GM12878 (cell line): ENCODE measurements around the gene CCNL2. TPM values are rescaled to one million over a fixed set of nuclear protein-coding genes. Genes with fewer than 3 reads are reported as not detected.

ENCODE experiments used
- ATAC-seq: fragments of 200-7000 bp; cut with Tn5 transposase; 3 replicates; pipeline ENCODE4 v1.9.1; 2020; ENCODE audit warnings: mild to moderate bottlenecking, moderate library complexity
- BruUV-seq: library from RNA; stranded (reverse); fragments of 400-500 nt; replicated peaks from 2 replicates; lab custom pipeline; 2021; lab: Mats Ljungman, UMichigan
- CTCF ChIA-PET: fragments of 300-600 bp; sonication (Branson Sonifier 250); formaldehyde crosslinking; extraction: SDS; loops from one replicate; lab custom pipeline; 2021; ENCODE audit warnings: inconsistent platforms; lab: Yijun Ruan, JAX
- POLR2A ChIA-PET: fragments of 350-600 bp; formaldehyde crosslinking; extraction: SDS; loops from one replicate; lab custom pipeline; 2021; ENCODE audit warnings: inconsistent platforms; lab: Charles Lee
- RAD21 ChIA-PET: fragments of 300-600 bp; sonication (Branson Sonifier 250); formaldehyde crosslinking; loops from one replicate; lab custom pipeline; 2023; ENCODE audit warnings: antibody characterized with exemption; ENCODE audit not compliant: unreplicated experiment; lab: Charles Lee
- SMC1A ChIA-PET: fragments of 300-600 bp; sonication (Branson Sonifier 250); formaldehyde crosslinking; loops from one replicate; lab custom pipeline; 2023; ENCODE audit not compliant: unreplicated experiment, uncharacterized antibody; lab: Charles Lee
- DNase-seq: peaks from one replicate; pipeline ENCODE4 v3.0.0-alpha.2; 2011; ENCODE audit warnings: low read depth, low spot score
- FAIRE-seq: peaks from 3 replicates; lab custom pipeline; 2011; peaks lifted over from hg19 to GRCh38; lab: Jason Lieb, UNC
- H2AFZ ChIP-seq: 2 replicates; pipeline ENCODE4 v1.6.0; 2011; ENCODE audit warnings: low read depth, low read length, control low read depth; ENCODE audit not compliant: control insufficient read depth
- H3K27ac ChIP-seq: 2 replicates; pipeline ENCODE4 v1.5.1; 2011; ENCODE audit warnings: control low read depth; ENCODE audit not compliant: control insufficient read depth, insufficient read depth
- H3K27me3 ChIP-seq, 2 experiments: replicated peaks in 1 of 2; 2 replicates each; pipeline versions ENCODE4 v1.6.0 to v1.6.1; 2011; ENCODE audit warnings: low read length in 1 of 2; ENCODE audit not compliant: control insufficient read depth in 2 of 2, insufficient read depth in 2 of 2
- H3K36me3 ChIP-seq, 2 experiments: 2 replicates each; pipeline ENCODE4 v1.5.1; 2011; ENCODE audit warnings: low read length in 1 of 2; ENCODE audit not compliant: control insufficient read depth in 2 of 2, insufficient read depth in 2 of 2
- H3K4me1 ChIP-seq: 2 replicates; pipeline ENCODE4 v1.6.1; 2011; ENCODE audit warnings: mild to moderate bottlenecking, low read length, moderate library complexity, mixed read lengths; ENCODE audit not compliant: control insufficient read depth, insufficient read depth
- H3K4me2 ChIP-seq: 2 replicates; pipeline ENCODE4 v1.6.0; 2011; ENCODE audit warnings: control low read depth; ENCODE audit not compliant: control insufficient read depth, insufficient read depth
- H3K4me3 ChIP-seq: fragments of 200-600 bp; sonication (generic); 2 replicates; pipeline ENCODE4 v1.5.1; 2016
- H3K79me2 ChIP-seq: 2 replicates; pipeline ENCODE4 v1.6.0; 2011; ENCODE audit warnings: low read length; ENCODE audit not compliant: control insufficient read depth, insufficient read depth
- H3K9ac ChIP-seq: 2 replicates; pipeline ENCODE4 v1.8.0; 2011; ENCODE audit warnings: low read length, control low read depth, mixed read lengths; ENCODE audit not compliant: control insufficient read depth, insufficient read depth
- H3K9me3 ChIP-seq: replicated peaks from 3 replicates; pipeline ENCODE4 v1.5.1; 2011; ENCODE audit warnings: mild to moderate bottlenecking, low read length; ENCODE audit not compliant: control insufficient read depth, insufficient read depth
- H4K20me1 ChIP-seq: 2 replicates; pipeline ENCODE4 v1.6.0; 2011; ENCODE audit not compliant: control insufficient read depth, insufficient read depth
- ATF3 ChIP-seq: IDR thresholded peaks from 2 replicates; pipeline ENCODE4 v1.6.1; 2011; ENCODE audit warnings: low read depth, mild to moderate bottlenecking, low read length, moderate library complexity, borderline replicate concordance; ENCODE audit errors: extremely low read depth
- BHLHE40 ChIP-seq, 2 experiments: fragments of 450-650 bp in 1 of 2; IDR thresholded peaks; 2 replicates each; pipeline ENCODE4 v1.6.1; 2011 to 2017; ENCODE audit warnings: low read depth in 2 of 2, borderline replicate concordance in 1 of 2, improper control_type of control experiment in 1 of 2, low read length in 1 of 2, mild to moderate bottlenecking in 1 of 2
- E4F1 ChIP-seq: fragments of 450-650 bp; IDR thresholded peaks from 2 replicates; pipeline ENCODE4 v1.6.1; 2018; ENCODE audit warnings: borderline replicate concordance, mild to moderate bottlenecking; ENCODE audit not compliant: partially characterized antibody
- ESRRA ChIP-seq: IDR thresholded peaks from 2 replicates; pipeline ENCODE4 v1.6.1; 2012; ENCODE audit warnings: mild to moderate bottlenecking, low read length, improper control_type of control experiment
- LARP7 ChIP-seq: fragments of 450-650 bp; IDR thresholded peaks from 2 replicates; pipeline ENCODE4 v1.6.1; 2017; ENCODE audit warnings: mild to moderate bottlenecking
- MAX ChIP-seq: IDR thresholded peaks from 2 replicates; pipeline ENCODE4 v1.6.1; 2012; ENCODE audit warnings: low read depth, low read length, improper control_type of control experiment
- MTA3 ChIP-seq: IDR thresholded peaks from 2 replicates; pipeline ENCODE4 v1.6.1; 2012; ENCODE audit warnings: low read length, inconsistent platforms, borderline replicate concordance
- PAX5 ChIP-seq: IDR thresholded peaks from 2 replicates; pipeline ENCODE4 v1.6.1; 2011; ENCODE audit warnings: low read depth, low read length, borderline replicate concordance
- RAD21 ChIP-seq: IDR thresholded peaks from 2 replicates; pipeline ENCODE4 v1.6.1; 2011; ENCODE audit warnings: mild to moderate bottlenecking, low read depth, low read length, moderate library complexity; ENCODE audit not compliant: insufficient read depth
- RAD51 ChIP-seq: fragments of 450-650 bp; IDR thresholded peaks from 2 replicates; pipeline ENCODE4 v1.6.1; 2016; ENCODE audit warnings: moderate library complexity, mild to moderate bottlenecking, inconsistent platforms
- RB1 ChIP-seq: fragments of 450-650 bp; formaldehyde crosslinking; IDR thresholded peaks from 2 replicates; pipeline ENCODE4 v1.6.1; 2017; ENCODE audit warnings: mild to moderate bottlenecking, borderline replicate concordance
- RELA ChIP-seq: fragments of 450-650 bp; IDR thresholded peaks from 2 replicates; pipeline ENCODE4 v1.8.0; 2014; ENCODE audit warnings: borderline replicate concordance; ENCODE audit not compliant: partially characterized antibody
- RELB ChIP-seq: fragments of 450-650 bp; IDR thresholded peaks from 2 replicates; pipeline ENCODE4 v1.6.1; 2017; ENCODE audit warnings: low read depth, mild to moderate bottlenecking, moderate library complexity
- WRNIP1 ChIP-seq: IDR thresholded peaks from 2 replicates; pipeline ENCODE4 v1.6.1; 2011; ENCODE audit warnings: low read depth, low read length, improper control_type of control experiment, borderline replicate concordance
- ZNF217 ChIP-seq: fragments of 450-650 bp; IDR thresholded peaks from 2 replicates; pipeline ENCODE4 v1.6.1; 2017; ENCODE audit warnings: antibody characterized with exemption, mild to moderate bottlenecking
- ZNF622 ChIP-seq: fragments of 450-650 bp; IDR thresholded peaks from 2 replicates; pipeline ENCODE4 v1.6.1; 2017; ENCODE audit warnings: mild to moderate bottlenecking, inconsistent platforms
- WGBS: methylation state at CpG from one replicate; pipeline ENCODE4 v1.1.6; 2016; ENCODE audit warnings: low lambda C conversion rate; ENCODE audit not compliant: insufficient replicate concordance, insufficient coverage; ENCODE audit errors: missing lambda C conversion rate; 5-methylcytosine and 5-hydroxymethylcytosine counted together
- in situ Hi-C: fragments of 300-500 bp; cut with MboI; formaldehyde crosslinking; loops from 9 replicates; pipeline ENCODE4 v1.14.3; 2018; ENCODE audit warnings: mixed read lengths
- intact Hi-C: fragments of 100-400 bp; cut with micrococcal nuclease; formaldehyde crosslinking; loops from one replicate; pipeline ENCODE4 v1.14.2; 2022; ENCODE audit not compliant: unreplicated experiment
- polyA plus RNA-seq, 11 experiments: library from polyadenylated mRNA; depleted of rRNA in 4 of 11; unstranded in 6 of 11; stranded (reverse) in 5 of 11; fragments of >200 nt; fragmentation: Nextera tagmentation in 4 of 11; fragmentation: Illumina TruSeq in 1 of 11; extraction: Ambion mirVana in 4 of 11; extraction: Trizol in 1 of 11; gene quantifications; 1 replicate in 1 of 11; 2 replicates in 10 of 11; pipeline versions ENCODE4 v1.2.1 to v1.2.3, GENCODE V29; 2011 to 2016; ENCODE audit warnings: inconsistent platforms in 2 of 11, missing spikeins in 2 of 11, low read depth in 1 of 11
- total RNA-seq, 4 experiments: library from RNA; depleted of rRNA in 3 of 4; stranded (reverse); fragments of >200 nt in 3 of 4; fragmentation: Illumina TruSeq in 1 of 4; extraction: Trizol in 1 of 4; gene quantifications; 2 replicates each; pipeline versions ENCODE4 v1.2.1 to v1.2.3, GENCODE V29; 2013 to 2021
- TF ChIP-seq, protein P1 (sequence below): IDR thresholded peaks from 2 replicates; pipeline ENCODE4 v1.6.1; 2012; ENCODE audit warnings: low read depth, low read length, improper control_type of control experiment
- TF ChIP-seq, protein P2 (sequence below): fragments of 450-650 bp; IDR thresholded peaks from 2 replicates; pipeline ENCODE4 v1.6.1; 2017; ENCODE audit warnings: borderline replicate concordance

The CCNL2 gene
- total and polyA plus RNA-seq, 10 of the 15 experiments (the other 5 are each of a cell fraction or from before 2014, with no cell fraction given) = 2.1 to 143 (median 101) TPM

DNA sequence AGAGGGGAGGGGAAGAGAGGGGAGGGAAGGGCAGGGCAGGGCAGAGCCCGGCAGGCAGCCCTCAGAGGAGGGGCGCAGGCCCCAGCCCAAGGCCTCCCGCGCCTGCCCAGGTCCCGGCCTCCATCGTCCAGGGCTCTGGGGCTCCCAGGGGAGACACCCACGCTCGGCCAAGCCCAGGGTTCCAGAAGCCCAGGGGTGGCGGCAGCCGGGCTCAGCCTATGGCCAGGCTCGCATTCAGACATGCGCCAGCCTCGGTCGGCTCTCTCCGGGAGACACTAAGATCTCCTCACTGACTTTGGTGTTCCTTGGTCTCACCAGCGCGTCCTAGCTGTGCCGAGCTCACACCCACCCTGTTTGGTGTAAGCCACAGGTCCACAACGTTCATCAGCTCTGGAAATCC lies 29.0 kb upstream of the CCNL2 start (continued):
- TF ChIP-seq RELA = no peak
- TF ChIP-seq, protein P1, sequence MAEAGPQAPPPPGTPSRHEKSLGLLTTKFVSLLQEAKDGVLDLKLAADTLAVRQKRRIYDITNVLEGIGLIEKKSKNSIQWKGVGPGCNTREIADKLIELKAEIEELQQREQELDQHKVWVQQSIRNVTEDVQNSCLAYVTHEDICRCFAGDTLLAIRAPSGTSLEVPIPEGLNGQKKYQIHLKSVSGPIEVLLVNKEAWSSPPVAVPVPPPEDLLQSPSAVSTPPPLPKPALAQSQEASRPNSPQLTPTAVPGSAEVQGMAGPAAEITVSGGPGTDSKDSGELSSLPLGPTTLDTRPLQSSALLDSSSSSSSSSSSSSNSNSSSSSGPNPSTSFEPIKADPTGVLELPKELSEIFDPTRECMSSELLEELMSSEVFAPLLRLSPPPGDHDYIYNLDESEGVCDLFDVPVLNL = no peak
- TF ChIP-seq ZNF622 = no peak
- no peak for TF ChIP-seq RAD21
- TF ChIP-seq ATF3 = no peak
- TF ChIP-seq E4F1 = no peak

- RAD21 ChIA-PET = no interaction called here
Measured at GRCh38 chr1:1427820-1428148, 28.6 kb upstream of the CCNL2 start.

More at GRCh38 chr1:1427820-1428148, 28.6 kb upstream of the CCNL2 start:
- no peak overlapping the region for H3K27ac ChIP-seq
- H3K4me3 ChIP-seq = no peak overlapping the region
- no TSS peak for BruUV-seq
- H3K27me3 ChIP-seq = peaks cover 0 to 2% of the 10 kb centered on the region in 2 experiments; a peak in 1 of 4 replicates
- H3K4me2 ChIP-seq = no peak overlapping the region
- ATAC-seq = no peak
- ChIA-PET SMC1A (no interaction called here), POLR2A (no interaction called here), CTCF (no interaction called here)
- no peak overlapping the region for H2AFZ ChIP-seq
- TF ChIP-seq MTA3 = no peak
- no peak for TF ChIP-seq BHLHE40 (IDR thresholded peaks at IDR 0.05; ENCODE audit: borderline replicate concordance in 1 of 2, low read depth in 2 of 2, low read length in 1 of 2)
- TF ChIP-seq PAX5 = no peak
- TF ChIP-seq WRNIP1 = no peak
- TF ChIP-seq, protein P2, sequence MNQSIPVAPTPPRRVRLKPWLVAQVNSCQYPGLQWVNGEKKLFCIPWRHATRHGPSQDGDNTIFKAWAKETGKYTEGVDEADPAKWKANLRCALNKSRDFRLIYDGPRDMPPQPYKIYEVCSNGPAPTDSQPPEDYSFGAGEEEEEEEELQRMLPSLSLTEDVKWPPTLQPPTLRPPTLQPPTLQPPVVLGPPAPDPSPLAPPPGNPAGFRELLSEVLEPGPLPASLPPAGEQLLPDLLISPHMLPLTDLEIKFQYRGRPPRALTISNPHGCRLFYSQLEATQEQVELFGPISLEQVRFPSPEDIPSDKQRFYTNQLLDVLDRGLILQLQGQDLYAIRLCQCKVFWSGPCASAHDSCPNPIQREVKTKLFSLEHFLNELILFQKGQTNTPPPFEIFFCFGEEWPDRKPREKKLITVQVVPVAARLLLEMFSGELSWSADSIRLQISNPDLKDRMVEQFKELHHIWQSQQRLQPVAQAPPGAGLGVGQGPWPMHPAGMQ = no peak
- TF ChIP-seq RB1 = no peak
- no peak for TF ChIP-seq ZNF217
- TF ChIP-seq MAX = no peak
- no peak for TF ChIP-seq ESRRA
- no peak for TF ChIP-seq RAD51
- no peak for TF ChIP-seq RELB
- no peak for TF ChIP-seq LARP7
- in situ Hi-C loops (no loop called here), intact Hi-C loops (no loop called here)
- H3K36me3 ChIP-seq = no peaks in the 10 kb centered on the region
- no peaks in the 10 kb centered on the region for H3K4me1 ChIP-seq
- H3K9me3 ChIP-seq = no peaks in the 10 kb centered on the region
- no peak for FAIRE-seq
- H4K20me1 ChIP-seq = no peaks in the 10 kb centered on the region
- WGBS = 0% methylated on average over 1 of the region's 22 CpGs
- no peak for DNase-seq
- no peak overlapping the region for H3K9ac ChIP-seq
- H3K79me2 ChIP-seq = no peaks in the 10 kb centered on the region
